HEK293T (cell line): Measurements from ENCODE around the gene WFDC9.
"Not testable (repeated sequence)": the region's sequence is repeated elsewhere in the genome, so short reads cannot be mapped to it uniquely, and the experiment has no call there.

ENCODE experiments used
- CTCF ChIA-PET: fragments of 350-600 bp; formaldehyde crosslinking; extraction: SDS; loops from one replicate; lab custom pipeline; 2021; ENCODE audit warnings: antibody characterized with exemption, inconsistent platforms; lab: Yijun Ruan, JAX
- POLR2A ChIA-PET: fragments of 350-600 bp; formaldehyde crosslinking; extraction: SDS; loops from one replicate; lab custom pipeline; 2020; ENCODE audit warnings: antibody characterized with exemption, inconsistent platforms; lab: Yijun Ruan, JAX
- DNase-seq: peaks from one replicate; pipeline ENCODE4 v3.0.0; 2012; ENCODE audit warnings: mixed read lengths; ENCODE audit errors: extremely low spot score
- ARNT ChIP-seq: fragments of 450-650 bp; IDR thresholded peaks from 2 replicates; pipeline ENCODE4 v1.6.1; 2017; ENCODE audit warnings: mild to moderate bottlenecking
- BHLHE40 ChIP-seq: fragments of 450-650 bp; IDR thresholded peaks from 2 replicates; pipeline ENCODE4 v1.6.1; 2016; ENCODE audit warnings: mild to moderate bottlenecking, moderate library complexity, borderline replicate concordance
- CTBP1 ChIP-seq: fragments of 450-650 bp; IDR thresholded peaks from 2 replicates; pipeline ENCODE4 v1.6.1; 2016; ENCODE audit warnings: borderline replicate concordance
- ELF4 ChIP-seq: fragments of 450-650 bp; IDR thresholded peaks from 2 replicates; pipeline ENCODE4 v1.6.1; 2017; ENCODE audit warnings: antibody characterized with exemption
- FOXA1 ChIP-seq: fragments of 450-650 bp; IDR thresholded peaks from 2 replicates; pipeline ENCODE4 v1.6.1; 2016; ENCODE audit warnings: mild to moderate bottlenecking
- FOXK2 ChIP-seq: fragments of 450-650 bp; IDR thresholded peaks from 2 replicates; pipeline ENCODE4 v1.6.1; 2016; ENCODE audit warnings: mild to moderate bottlenecking
- FOXM1 ChIP-seq: fragments of 450-650 bp; IDR thresholded peaks from 2 replicates; pipeline ENCODE4 v1.6.1; 2017; ENCODE audit warnings: mild to moderate bottlenecking, borderline replicate concordance
- HDGF ChIP-seq: fragments of 450-650 bp; IDR thresholded peaks from 2 replicates; pipeline ENCODE4 v1.6.1; 2017; ENCODE audit warnings: antibody characterized with exemption, borderline replicate concordance
- L3MBTL2 ChIP-seq: fragments of 450-650 bp; conservative IDR thresholded peaks from 2 replicates; pipeline ENCODE4 v1.6.1; 2016; ENCODE audit warnings: mild to moderate bottlenecking
- LEF1 ChIP-seq: fragments of 450-650 bp; IDR thresholded peaks from 2 replicates; pipeline ENCODE4 v1.6.1; 2017; ENCODE audit warnings: mild to moderate bottlenecking, borderline replicate concordance
- NFRKB ChIP-seq: fragments of 450-650 bp; IDR thresholded peaks from 2 replicates; pipeline ENCODE4 v1.6.1; 2016; ENCODE audit warnings: mild to moderate bottlenecking, moderate library complexity
- SP1 ChIP-seq: fragments of 450-650 bp; IDR thresholded peaks from 2 replicates; pipeline ENCODE4 v1.6.1; 2017
- SUZ12 ChIP-seq: fragments of 450-650 bp; IDR thresholded peaks from 2 replicates; pipeline ENCODE4 v1.6.1; 2016; ENCODE audit warnings: mild to moderate bottlenecking
- TARDBP ChIP-seq: fragments of 450-650 bp; IDR thresholded peaks from 2 replicates; pipeline ENCODE4 v1.6.1; 2016
- ZNF384 ChIP-seq: fragments of 450-650 bp; IDR thresholded peaks from 2 replicates; pipeline ENCODE4 v1.6.1; 2016
- TF ChIP-seq, protein P1 (sequence below): fragments of 450-650 bp; IDR thresholded peaks from 2 replicates; pipeline ENCODE4 v1.6.1; 2016

WFDC9 gene

DNA sequence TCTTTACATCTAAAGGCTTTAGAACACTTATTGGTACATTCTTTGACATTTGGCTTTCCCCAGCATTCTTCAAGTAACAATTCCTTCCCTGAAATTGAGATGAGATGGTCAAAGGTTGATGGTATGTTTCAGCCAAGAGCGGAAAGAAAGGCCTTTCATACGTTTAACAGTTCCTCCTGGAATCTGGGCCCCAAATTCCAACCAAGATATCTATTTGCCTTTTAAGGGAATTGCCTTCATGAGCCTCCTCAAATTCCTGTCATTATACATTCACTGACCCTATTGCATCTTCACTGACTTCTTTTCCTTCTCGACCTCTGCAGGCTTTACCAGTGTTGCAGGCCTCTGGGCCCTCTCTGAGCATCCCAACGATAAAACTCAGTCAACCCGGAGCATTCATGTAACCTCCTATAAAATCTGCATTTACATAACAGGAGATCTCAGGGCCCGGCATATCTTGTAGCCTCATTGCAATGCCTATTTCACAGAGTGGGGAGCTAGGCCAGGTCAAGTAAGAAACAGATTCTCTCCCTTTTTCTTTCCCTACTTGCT, 18.3 kb upstream of the WFDC9 start:
- TF ChIP-seq NFRKB (no peak), TARDBP (no peak), FOXM1 (no peak), HDGF (no peak), ARNT (no peak), ELF4 (no peak), ZNF384 (no peak), BHLHE40 (no peak), LEF1 (no peak), L3MBTL2 (no peak), FOXK2 (no peak), CTBP1 (no peak), FOXA1 (no peak), SP1 (no peak), SUZ12 (no peak)
- TF ChIP-seq, protein P1, sequence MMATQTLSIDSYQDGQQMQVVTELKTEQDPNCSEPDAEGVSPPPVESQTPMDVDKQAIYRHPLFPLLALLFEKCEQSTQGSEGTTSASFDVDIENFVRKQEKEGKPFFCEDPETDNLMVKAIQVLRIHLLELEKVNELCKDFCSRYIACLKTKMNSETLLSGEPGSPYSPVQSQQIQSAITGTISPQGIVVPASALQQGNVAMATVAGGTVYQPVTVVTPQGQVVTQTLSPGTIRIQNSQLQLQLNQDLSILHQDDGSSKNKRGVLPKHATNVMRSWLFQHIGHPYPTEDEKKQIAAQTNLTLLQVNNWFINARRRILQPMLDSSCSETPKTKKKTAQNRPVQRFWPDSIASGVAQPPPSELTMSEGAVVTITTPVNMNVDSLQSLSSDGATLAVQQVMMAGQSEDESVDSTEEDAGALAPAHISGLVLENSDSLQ = no peak
- POLR2A ChIA-PET = no interaction called here
- DNase-seq = no peak
- CTCF ChIA-PET = no interaction called here

DNA sequence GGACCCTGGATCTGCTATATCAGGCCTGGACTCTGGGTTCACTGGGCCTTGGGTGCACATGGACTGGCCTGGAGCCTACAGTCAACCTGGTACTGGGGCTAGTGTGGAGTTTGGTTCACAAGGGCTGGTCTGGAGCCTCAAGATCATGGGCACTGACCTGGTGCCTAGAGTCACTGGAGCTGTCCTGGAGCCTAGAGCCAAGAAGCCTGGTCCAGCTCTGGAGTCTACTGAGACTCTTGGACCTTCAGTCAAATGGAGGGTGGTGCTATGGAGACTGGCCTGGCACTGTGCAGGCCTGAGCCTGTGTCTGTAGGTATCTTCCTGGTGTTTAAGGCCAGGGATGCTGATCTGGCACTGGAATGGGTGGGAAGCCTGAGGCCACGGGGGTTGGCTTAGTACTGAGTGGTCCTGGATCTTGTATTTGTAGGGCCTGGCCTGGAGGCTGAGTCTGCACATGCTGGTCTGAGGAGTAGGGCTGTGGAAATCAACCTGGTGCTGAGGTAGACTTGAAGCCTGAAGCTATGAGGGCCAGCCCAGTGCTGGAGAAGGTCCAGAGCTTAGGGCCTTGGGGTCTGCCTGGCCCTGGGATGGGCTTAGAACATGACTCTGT, 16.5 kb upstream of the WFDC9 start:
- ChIA-PET POLR2A (no interaction called here), CTCF (no interaction called here)
- TF ChIP-seq L3MBTL2 = no peak
- TF ChIP-seq FOXM1 = no peak
- TF ChIP-seq HDGF = no peak
- no peak for TF ChIP-seq SP1
- TF ChIP-seq, protein P1 = no peak
- no peak for TF ChIP-seq CTBP1
- no peak for TF ChIP-seq FOXK2
- no peak for TF ChIP-seq FOXA1
- TF ChIP-seq ZNF384 = no peak
- TF ChIP-seq TARDBP = no peak
- no peak for TF ChIP-seq LEF1
- no peak for TF ChIP-seq SUZ12
- TF ChIP-seq ARNT = no peak
- no peak for TF ChIP-seq NFRKB
- TF ChIP-seq BHLHE40 = no peak
- TF ChIP-seq ELF4 = no peak
- no peak for DNase-seq

DNA sequence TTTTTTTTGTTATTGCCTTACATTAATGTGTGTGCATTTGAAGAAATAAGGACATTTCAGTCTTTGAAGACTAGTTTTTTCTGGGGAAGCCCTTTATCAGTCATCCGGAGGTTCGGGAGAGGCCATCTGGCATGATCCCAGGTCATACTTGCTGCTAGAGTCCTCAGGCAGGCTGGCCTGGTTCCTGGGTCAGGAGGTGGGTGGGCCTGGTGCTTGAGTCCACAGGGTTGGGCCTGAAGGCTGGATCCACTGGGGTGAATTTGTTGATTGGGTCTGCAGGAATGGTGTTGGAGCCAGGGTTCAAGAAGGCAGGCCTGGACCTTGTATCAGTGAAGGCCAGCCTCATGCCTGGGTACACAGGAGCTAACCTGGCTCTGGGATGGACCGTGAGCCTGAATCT, 15.8 kb upstream of the WFDC9 start:
- no peak for DNase-seq
- TF ChIP-seq SUZ12 (no peak), FOXA1 (no peak), CTBP1 (no peak), ELF4 (no peak), SP1 (no peak), ARNT (no peak), L3MBTL2 (no peak), FOXK2 (no peak), LEF1 (no peak), NFRKB (no peak), FOXM1 (no peak)
- TF ChIP-seq, protein P1 = no peak
- CTCF ChIA-PET = no interaction called here
- POLR2A ChIA-PET = no interaction called here

DNA sequence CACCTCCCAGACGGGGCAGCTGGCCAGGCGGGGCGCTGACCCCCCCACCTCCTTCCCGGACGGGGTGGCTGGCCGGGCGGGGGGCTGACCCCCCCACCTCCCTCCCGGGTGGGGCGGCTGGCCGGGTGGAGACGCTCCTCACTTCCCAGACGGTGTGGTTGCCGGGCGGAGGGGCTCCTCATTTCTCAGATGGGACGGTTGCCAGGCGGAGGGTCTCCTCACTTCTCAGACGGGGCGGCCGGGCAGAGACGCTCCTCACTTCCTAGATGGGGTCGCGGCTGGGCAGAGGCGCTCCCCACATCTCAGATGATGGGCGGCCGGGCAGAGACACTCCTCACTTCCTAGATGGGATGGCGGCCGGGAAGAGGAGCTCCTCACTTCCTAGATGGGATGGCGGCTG, 14.8 kb upstream of the WFDC9 start:
- POLR2A ChIA-PET, CTCF ChIA-PET, DNase-seq: not testable (repeated sequence)

DNA sequence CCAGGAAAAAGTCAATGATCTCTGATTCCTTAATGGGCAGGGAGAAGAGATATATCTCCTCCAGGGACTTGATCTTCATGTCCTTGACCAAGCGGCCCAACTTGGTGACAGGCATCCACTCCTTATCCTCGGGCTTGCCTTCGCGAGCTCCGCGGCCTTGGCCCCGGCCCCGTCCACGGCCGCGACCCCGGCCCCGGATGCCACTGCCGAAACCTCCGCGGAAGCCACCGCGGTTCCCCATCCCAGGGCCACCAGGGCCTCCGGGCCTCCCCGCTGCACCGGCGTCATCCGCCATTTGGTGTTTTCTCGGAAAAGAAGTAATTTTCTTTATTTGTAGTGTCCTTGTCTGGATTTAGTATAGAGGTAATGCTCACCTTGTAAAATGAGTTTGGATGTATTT, 10.0 kb upstream of the WFDC9 start:
- POLR2A ChIA-PET, CTCF ChIA-PET, DNase-seq: not testable (repeated sequence)

DNA sequence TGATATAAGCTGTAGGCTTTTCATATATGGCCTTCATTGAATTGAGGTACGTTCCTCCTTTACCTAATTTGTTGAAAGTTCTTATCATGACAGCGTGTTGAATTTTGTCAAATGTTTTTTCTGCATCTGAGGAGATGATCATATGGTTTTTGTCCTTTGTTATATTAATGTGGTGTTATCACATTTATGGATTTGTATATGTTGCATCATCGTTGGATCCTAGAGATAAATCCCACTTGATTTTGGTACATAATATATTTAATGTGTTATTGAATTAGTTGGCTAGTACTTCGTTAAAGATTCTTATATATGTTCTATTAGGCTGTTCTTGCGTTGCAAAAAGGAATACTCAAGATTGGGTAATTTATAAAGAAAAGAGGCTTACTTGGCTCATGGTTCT, 8.6 kb upstream of the WFDC9 start:
- ChIA-PET CTCF (interaction anchor here (0.6 kb wide), 1 partner anchor 141 kb away, joined by 4 read pairs; no protein-coding TSS in a partner anchor), POLR2A (no interaction called here)
- TF ChIP-seq ELF4 = no peak
- no peak for TF ChIP-seq BHLHE40
- no peak for TF ChIP-seq FOXM1
- TF ChIP-seq ARNT = no peak
- no peak for TF ChIP-seq CTBP1
- TF ChIP-seq NFRKB = no peak
- TF ChIP-seq LEF1 = no peak
- TF ChIP-seq SP1 = no peak
- no peak for TF ChIP-seq FOXA1
- no peak for TF ChIP-seq SUZ12
- TF ChIP-seq TARDBP = no peak
- TF ChIP-seq FOXK2 = no peak
- TF ChIP-seq L3MBTL2 = no peak
- DNase-seq = no peak
